HG03575 (cell line): ENCODE results near the gene PHACTR4.
"Not testable (repeated sequence)": the region's sequence is repeated elsewhere in the genome, so short reads cannot be mapped to it uniquely, and the experiment has no call there.

Source experiments
- ATAC-seq: cut with Tn5 transposase; IDR thresholded peaks from one replicate; pipeline ENCODE4 v1.9.1; 2021; ENCODE audit not compliant: unreplicated experiment, insufficient number of reproducible peaks, low FRiP score; ENCODE audit errors: extremely low read depth

PHACTR4 gene

DNA sequence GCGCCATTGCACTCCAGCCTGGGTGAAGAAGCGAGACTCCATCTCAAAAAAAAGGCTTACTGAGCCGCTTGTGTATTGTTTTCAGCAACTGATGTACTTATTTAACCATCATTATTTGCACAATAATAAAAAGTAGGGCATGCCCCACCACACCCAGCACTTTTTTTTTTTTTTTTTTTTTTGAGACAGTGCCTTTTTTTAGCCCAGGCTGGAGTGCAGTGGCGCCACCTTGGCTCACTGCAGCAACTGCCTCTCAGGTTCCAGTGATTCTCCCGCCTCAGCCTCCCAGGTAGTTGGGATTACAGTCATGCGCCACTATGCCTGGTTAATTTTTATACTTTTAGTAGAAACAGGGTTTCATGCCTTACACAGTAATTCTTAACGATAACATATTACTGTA is 171.1 kb downstream of the PHACTR4 start:
- ATAC-seq, result no peak

DNA sequence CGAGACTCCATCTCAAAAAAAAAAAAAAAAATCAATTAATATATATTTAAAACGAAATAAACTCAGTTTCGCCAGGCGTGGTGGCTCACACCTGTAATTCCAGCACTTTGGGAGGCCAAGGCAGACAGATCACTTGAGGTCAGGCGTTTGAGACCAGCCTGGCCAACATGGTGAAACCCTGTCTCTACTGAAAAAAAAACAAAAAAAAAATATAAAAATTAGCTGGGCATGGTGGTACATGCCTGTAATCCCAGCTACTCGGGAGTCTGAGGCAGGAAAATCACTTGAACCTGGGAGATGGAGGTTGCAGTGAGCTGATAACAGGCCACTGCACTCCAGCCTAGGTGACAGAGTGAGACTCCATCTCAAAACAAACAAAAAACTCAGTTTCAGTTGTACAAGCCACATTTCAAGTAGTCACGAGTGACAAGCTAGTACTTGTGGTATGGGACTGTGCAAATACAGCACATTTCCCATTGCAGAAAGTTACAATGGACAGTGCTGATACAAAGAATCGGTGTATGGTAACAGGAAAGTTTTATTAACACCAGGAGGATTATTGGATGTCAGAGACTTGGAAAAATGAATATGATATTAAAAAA is 172.0 kb downstream of the PHACTR4 start:
- not testable (repeated sequence) for ATAC-seq

DNA sequence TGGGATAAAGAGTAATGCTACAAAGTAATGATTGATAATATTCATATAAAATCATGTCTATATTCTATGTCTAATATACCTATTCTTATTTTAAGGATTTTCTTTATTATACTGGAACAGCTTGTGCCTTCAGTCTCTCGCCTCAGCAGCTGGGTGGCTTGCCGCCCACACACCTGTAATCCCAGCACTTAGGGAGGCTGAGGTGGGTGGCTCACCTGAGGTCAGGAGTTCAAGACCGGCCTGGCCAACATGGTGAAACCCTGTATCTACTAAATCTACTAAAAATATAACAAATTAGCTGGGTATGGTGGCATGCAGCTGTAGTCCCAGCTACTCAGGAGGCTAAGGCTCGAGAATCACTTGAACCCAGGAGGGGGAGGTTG is 175.7 kb downstream of the PHACTR4 start:
- no peak for ATAC-seq

DNA sequence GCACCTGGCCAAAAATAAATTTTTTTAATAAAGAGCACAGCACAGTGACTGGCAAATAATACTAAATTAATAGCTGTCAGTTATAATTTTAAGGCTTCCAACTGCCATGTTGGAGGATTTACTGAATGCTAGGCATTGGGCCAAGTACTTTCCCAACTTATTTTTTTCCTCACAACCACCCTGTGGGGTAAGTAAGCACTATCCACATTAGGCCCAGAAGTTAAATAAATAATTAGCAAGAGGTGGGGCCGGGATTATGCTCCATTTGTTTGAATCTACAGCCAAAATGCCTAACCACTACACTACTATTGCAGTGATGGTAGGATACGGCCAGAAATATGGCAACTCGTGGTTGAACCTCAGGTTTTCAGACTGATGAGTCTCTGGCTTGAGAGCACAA is 178.8 kb downstream of the PHACTR4 start:
- no peak for ATAC-seq
